Hepatocyte (in vitro differentiated cells): ENCODE data around the gene CLINT1.

Experiments used
- EZH2 ChIP-seq: fragments of 200-600 bp; sonication (generic); IDR thresholded peaks from 2 replicates; pipeline ENCODE4 v1.6.1; 2016; ENCODE audit warnings: antibody characterized with exemption, mild to moderate bottlenecking, borderline replicate concordance
- EZH2phosphoT487 ChIP-seq: fragments of 200-600 bp; sonication (generic); IDR thresholded peaks from one replicate; pipeline ENCODE4 v1.6.1; 2018; ENCODE audit warnings: antibody characterized with exemption, mild to moderate bottlenecking, low read depth, moderate library complexity; ENCODE audit not compliant: unreplicated experiment, severe bottlenecking
- TF ChIP-seq, protein P1 (sequence below): fragments of 200-600 bp; sonication (generic); IDR thresholded peaks from 2 replicates; pipeline ENCODE4 v1.5.1; 2016; ENCODE audit warnings: antibody characterized with exemption, mild to moderate bottlenecking; ENCODE audit not compliant: poor library complexity

DNA sequence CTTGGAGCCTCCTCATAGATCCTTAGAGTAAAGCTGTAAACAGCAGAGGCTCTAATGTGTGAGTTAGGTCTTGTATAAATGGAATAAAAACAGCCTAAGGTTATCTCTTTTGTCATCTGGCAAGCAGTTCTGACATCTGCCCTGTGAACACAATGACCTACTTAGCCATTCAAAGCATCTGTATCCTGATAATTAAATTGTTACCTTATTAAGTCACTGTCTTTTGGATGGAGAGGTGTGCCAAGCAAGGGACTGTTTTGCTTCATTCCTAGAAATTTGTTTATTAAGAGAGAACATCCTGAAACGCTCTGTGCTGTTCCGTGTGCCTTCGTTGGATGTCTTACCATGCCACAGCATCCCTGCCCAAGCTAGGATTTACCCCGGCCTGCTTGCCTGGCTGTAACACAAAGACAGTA lies 113.9 kb downstream of the CLINT1 start:
- TF ChIP-seq, protein P1, sequence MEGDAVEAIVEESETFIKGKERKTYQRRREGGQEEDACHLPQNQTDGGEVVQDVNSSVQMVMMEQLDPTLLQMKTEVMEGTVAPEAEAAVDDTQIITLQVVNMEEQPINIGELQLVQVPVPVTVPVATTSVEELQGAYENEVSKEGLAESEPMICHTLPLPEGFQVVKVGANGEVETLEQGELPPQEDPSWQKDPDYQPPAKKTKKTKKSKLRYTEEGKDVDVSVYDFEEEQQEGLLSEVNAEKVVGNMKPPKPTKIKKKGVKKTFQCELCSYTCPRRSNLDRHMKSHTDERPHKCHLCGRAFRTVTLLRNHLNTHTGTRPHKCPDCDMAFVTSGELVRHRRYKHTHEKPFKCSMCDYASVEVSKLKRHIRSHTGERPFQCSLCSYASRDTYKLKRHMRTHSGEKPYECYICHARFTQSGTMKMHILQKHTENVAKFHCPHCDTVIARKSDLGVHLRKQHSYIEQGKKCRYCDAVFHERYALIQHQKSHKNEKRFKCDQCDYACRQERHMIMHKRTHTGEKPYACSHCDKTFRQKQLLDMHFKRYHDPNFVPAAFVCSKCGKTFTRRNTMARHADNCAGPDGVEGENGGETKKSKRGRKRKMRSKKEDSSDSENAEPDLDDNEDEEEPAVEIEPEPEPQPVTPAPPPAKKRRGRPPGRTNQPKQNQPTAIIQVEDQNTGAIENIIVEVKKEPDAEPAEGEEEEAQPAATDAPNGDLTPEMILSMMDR = no peak
- TF ChIP-seq EZH2 = no peak
- TF ChIP-seq EZH2phosphoT487 = no peak
